Ovary (tissue), 9 donors: ENCODE measurements around the gene PSME2. TPM values are rescaled to one million over a fixed set of nuclear protein-coding genes. Genes with fewer than 3 reads are reported as not detected.

Source experiments
- DNase-seq, 5 donors: peaks; one replicate each; pipeline ENCODE4 v3.0.0-alpha.2; 2019 to 2020
- H3K27ac ChIP-seq, 2 donors: fragments of 200-600 bp; one replicate each; pipeline versions ENCODE4 v1.5.1 to v1.8.0; 2019 to 2022
- H3K27me3 ChIP-seq: fragments of 200-600 bp; one replicate; pipeline ENCODE4 v1.8.0; 2022
- H3K36me3 ChIP-seq: fragments of 200-600 bp; sonication (generic); one replicate; pipeline ENCODE4 v1.5.1; 2019
- H3K4me1 ChIP-seq: one replicate; pipeline ENCODE4 v1.8.1; 2013; ENCODE audit warnings: mild to moderate bottlenecking, moderate library complexity; ENCODE audit not compliant: insufficient read depth
- H3K4me3 ChIP-seq: fragments of 200-600 bp; sonication (generic); one replicate; pipeline ENCODE4 v1.5.1; 2017
- H3K9me3 ChIP-seq, 2 donors: fragments of 200-600 bp in 1 of 2; sonication (generic) in 1 of 2; one replicate each; pipeline versions ENCODE4 v1.5.1 to v1.8.1; 2013 to 2019; ENCODE audit warnings: mild to moderate bottlenecking in 1 of 2, moderate library complexity in 1 of 2
- EP300 ChIP-seq: sonication (generic); formaldehyde crosslinking; IDR thresholded peaks from one replicate; pipeline ENCODE4 v1.6.1; 2017; ENCODE audit warnings: antibody characterized with exemption
- POLR2A ChIP-seq: fragments of 450-650 bp; IDR thresholded peaks from one replicate; pipeline ENCODE4 v1.6.1; 2017; ENCODE audit warnings: antibody characterized with exemption, mild to moderate bottlenecking, moderate library complexity
- WGBS, 3 donors: extraction: QIAGEN DNeasy Blood & Tissue Kit in 1 of 3; methylation state at CpG; one replicate each; pipeline versions ENCODE4 v1.1.5 to v1.1.7; 2013 to 2017; 5-methylcytosine and 5-hydroxymethylcytosine counted together
- intact Hi-C, 4 donors: fragments of 100-400 bp; cut with DNase I; formaldehyde crosslinking; loops; one replicate each; pipeline versions ENCODE4 v1.11.0 to v1.15.1; 2022 to 2023
- polyA plus RNA-seq, 2 donors: library from polyadenylated mRNA; stranded (reverse); fragments of 200-250 nt in 1 of 2; fragments of 350-450 nt in 1 of 2; fragmentation: Illumina TruSeq in 1 of 2; extraction: RNeasy Lipid Tissue Mini Kit (QIAGEN cat#74804) in 1 of 2; gene quantifications; one replicate each; pipeline ENCODE4 v1.2.3, GENCODE V29; 2013 to 2014
- total RNA-seq, 7 donors: library from RNA; depleted of rRNA in 2 of 7; stranded (reverse); fragments of >200 nt in 2 of 7; fragmentation: NEBNext Ultra II Directional in 3 of 7; extraction: Animal tissue kit (Norgen Biotek cat#: 25700) in 3 of 7; gene quantifications; one replicate each; pipeline versions ENCODE4 v1.1.0 to v1.2.4, GENCODE V29; 2016 to 2023
- TF ChIP-seq, protein P1 (sequence below), 3 donors: fragments of 450-650 bp in 2 of 3; fragments of 200-600 bp in 1 of 3; IDR thresholded peaks; one replicate each; pipeline versions ENCODE4 v1.5.1 to v1.8.0; 2016 to 2022; ENCODE audit warnings: antibody characterized with exemption in 3 of 3, mild to moderate bottlenecking in 1 of 3
- donor health status: DM: no; HTN: no; CAD: no; lungs with moderate emphysema.
- donor health status: DM: no; HTN: no; CAD: no.
- donor health status: Bipolar disorder and iron deficiency.
- donor health status: DM: yes; HTN: yes; CAD: no.
- donor health status: DM: no; HTN: no; CAD: no.
- donor health status: DM: yes; HTN: yes; CAD: no.

Gene PSME2
- total and polyA plus RNA-seq, 9 donors = 34.7 to 160 (median 95.6) TPM

DNA sequence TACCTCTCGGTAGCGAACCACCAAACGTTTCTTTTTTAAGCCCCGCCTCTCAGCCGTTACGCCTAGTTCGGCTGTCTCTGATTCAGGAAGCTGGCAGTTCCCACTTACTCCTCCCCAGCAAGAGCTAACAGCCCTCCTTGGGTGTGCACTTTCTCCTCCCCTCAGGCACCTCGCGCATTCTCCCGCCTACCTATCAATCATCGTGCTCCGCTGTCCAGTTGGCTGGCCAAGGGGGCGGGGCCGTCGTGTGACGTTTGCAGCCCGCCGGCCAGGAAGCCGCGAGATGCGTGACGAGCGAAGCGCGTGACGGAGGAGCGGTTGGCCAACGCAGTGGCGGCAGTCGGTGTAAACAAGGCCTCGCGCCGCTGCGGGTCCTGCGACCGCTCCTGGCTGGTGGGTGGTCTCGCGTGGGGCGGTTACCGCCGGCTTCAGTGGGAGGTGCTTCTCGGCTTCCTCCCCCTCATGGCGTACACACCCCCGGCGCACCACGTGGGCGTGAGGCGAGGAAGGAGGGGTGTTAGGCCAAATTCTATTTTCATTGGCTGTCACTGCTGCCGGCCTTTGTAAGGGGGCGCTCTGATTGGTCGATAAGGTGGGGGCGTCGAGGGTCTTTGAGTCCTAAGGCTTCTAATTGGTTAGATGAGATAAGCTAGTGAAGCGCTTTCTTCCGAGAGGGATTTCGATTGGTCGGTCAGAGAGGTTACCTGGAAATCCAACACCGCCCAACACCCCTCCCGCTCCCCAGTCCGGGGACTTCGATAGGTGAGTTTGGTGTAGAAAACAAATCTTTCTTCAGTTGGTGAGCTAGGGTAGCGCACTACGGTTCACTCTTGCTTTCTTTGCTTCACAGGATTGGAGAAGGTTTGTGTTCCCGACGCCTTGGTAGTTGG, 31.6 kb downstream of the PSME2 start, which contains the start of the genes DCAF11 and NRL:
Gene DCAF11 (plus strand): TSS at position 246 of the 890 bp plus-strand sequence. CDS start 818 bp downstream, outside the sequence.
Gene NRL (minus strand): TSS at position 418 of the 890 bp plus-strand sequence. CDS start 32,101 bp downstream, outside the sequence.
- Histone ChIP-seq H3K4me1 (peaks cover 6% of the 10 kb centered on the region), H3K9me3 (no peaks in the 10 kb centered on the region), H3K4me3 (peak within 1 kb of the TSS; percentile 84), H3K27me3 (no peaks in the 10 kb centered on the region), H3K27ac (peak within 1 kb of the TSS; percentile 97 to 100), H3K36me3 (peaks cover 8% of the 10 kb centered on the region)
- DNase-seq = peak; percentile 98 to 99 (median 99)
- TF ChIP-seq EP300 = peak; percentile 98
- TF ChIP-seq, protein P1, sequence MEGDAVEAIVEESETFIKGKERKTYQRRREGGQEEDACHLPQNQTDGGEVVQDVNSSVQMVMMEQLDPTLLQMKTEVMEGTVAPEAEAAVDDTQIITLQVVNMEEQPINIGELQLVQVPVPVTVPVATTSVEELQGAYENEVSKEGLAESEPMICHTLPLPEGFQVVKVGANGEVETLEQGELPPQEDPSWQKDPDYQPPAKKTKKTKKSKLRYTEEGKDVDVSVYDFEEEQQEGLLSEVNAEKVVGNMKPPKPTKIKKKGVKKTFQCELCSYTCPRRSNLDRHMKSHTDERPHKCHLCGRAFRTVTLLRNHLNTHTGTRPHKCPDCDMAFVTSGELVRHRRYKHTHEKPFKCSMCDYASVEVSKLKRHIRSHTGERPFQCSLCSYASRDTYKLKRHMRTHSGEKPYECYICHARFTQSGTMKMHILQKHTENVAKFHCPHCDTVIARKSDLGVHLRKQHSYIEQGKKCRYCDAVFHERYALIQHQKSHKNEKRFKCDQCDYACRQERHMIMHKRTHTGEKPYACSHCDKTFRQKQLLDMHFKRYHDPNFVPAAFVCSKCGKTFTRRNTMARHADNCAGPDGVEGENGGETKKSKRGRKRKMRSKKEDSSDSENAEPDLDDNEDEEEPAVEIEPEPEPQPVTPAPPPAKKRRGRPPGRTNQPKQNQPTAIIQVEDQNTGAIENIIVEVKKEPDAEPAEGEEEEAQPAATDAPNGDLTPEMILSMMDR (IDR thresholded peaks at IDR 0.05) = no peak
- peak; percentile 74 for TF ChIP-seq POLR2A
- intact Hi-C loops = loop anchor here in 1 of 4 donors (2.0 kb wide), 1 partner anchor 26 kb away; the partner anchor contains the start of gene EMC9
- 0% methylated on average over 65 of the region's 65 CpGs for WGBS, 3 donors

GRCh38 chr14:24113801-24114531, 32.4 kb downstream of the PSME2 start:
- H3K4me3 ChIP-seq = peak overlapping the region; percentile 84
- DNase-seq = peak; percentile 79 to 91 (median 85)
- H3K9me3 ChIP-seq = no peaks in the 10 kb centered on the region
- peaks cover 6% of the 10 kb centered on the region for H3K4me1 ChIP-seq
- no peaks in the 10 kb centered on the region for H3K27me3 ChIP-seq
- TF ChIP-seq POLR2A (peak; percentile 41), EP300 (no peak)
- TF ChIP-seq, protein P1 (IDR thresholded peaks at IDR 0.05) = peak in 1 of 3 donors; percentile 7
- intact Hi-C loops = loop anchor here in 1 of 4 donors (2.0 kb wide), 1 partner anchor 27 kb away; the partner anchor contains the start of gene EMC9
- peak overlapping the region; percentile 97 to 100 for H3K27ac ChIP-seq
- H3K36me3 ChIP-seq = peaks cover 8% of the 10 kb centered on the region
- 0% methylated on average over 42 of the region's 42 CpGs for whole genome bisulfite sequencing, 3 donors

GRCh38 chr14:24113379-24113800, 33.0 kb downstream of the PSME2 start:
- Histone ChIP-seq H3K27me3 (no peaks in the 10 kb centered on the region), H3K36me3 (peaks cover 2% of the 10 kb centered on the region), H3K9me3 (no peaks in the 10 kb centered on the region), H3K4me3 (peak overlapping the region; percentile 84), H3K27ac (peak overlapping the region; percentile 97 to 100), H3K4me1 (peaks cover 6% of the 10 kb centered on the region)
- intact Hi-C loops = no loop called here
- TF ChIP-seq, protein P1 (IDR thresholded peaks at IDR 0.05) = no peak
- 15 to 19% (median 18%) methylated on average over 15 of the region's 15 CpGs for WGBS, 3 donors
- DNase-seq = no peak

DNA sequence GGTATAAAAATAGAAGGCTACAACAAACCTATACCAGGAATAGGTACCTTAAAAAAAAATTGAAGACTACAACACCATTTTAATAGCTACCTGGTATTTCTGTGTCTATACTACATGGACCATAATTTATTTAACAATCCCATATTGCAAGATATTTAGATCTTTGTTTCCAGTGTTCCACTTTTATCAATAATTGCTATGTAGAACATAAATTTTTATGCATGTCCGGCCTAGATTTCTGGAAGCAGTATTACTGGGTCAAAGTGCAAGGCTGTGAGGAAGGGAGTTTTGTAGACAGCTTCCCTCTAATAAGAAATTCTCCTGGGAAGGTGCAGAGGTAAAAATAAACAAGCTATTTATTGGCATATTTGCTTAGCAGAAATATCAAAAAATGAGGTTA, 35.9 kb downstream of the PSME2 start:
- Histone ChIP-seq H3K4me1 (no peaks in the 10 kb centered on the region), H3K27me3 (no peaks in the 10 kb centered on the region), H3K27ac (no peak overlapping the region), H3K36me3 (no peaks in the 10 kb centered on the region), H3K9me3 (no peaks in the 10 kb centered on the region), H3K4me3 (no peak overlapping the region)
- no peak for DNase-seq
- intact Hi-C loops = no loop called here
- 25 to 46% (median 36%) methylated on average over 1 of the region's 1 CpG for WGBS, 3 donors
- TF ChIP-seq EP300 (no peak), POLR2A (no peak)
- TF ChIP-seq, protein P1 (IDR thresholded peaks at IDR 0.05) = no peak
